NCI-H524 (cell line): Measurements from ENCODE around the gene BAG5.
A peak's percentile ranks its signal among the peaks of the same experiment; 100 is the strongest.

Experiments used
- DNase-seq, 2 experiments: peaks; one replicate each; lab custom pipeline; 2025; lab: John Stamatoyannopoulos, UW

Gene BAG5

GRCh38 chr14:103546652-103547454, 15.6 kb downstream of the BAG5 start:
- DNase-seq: peak; percentile 67 to 81

- no peak for DNase-seq
Observed at GRCh38 chr14:103545915-103546651, 16.4 kb downstream of the BAG5 start.

GRCh38 chr14:103545219-103545914, 17.1 kb downstream of the BAG5 start:
- DNase-seq: no peak

GRCh38 chr14:103544388-103545218, 17.9 kb downstream of the BAG5 start:
- DNase-seq: no peak

GRCh38 chr14:103543721-103544387, 18.6 kb downstream of the BAG5 start:
- DNase-seq: no peak

GRCh38 chr14:103543140-103543539, 19.3 kb downstream of the BAG5 start:
- no peak for DNase-seq

DNA sequence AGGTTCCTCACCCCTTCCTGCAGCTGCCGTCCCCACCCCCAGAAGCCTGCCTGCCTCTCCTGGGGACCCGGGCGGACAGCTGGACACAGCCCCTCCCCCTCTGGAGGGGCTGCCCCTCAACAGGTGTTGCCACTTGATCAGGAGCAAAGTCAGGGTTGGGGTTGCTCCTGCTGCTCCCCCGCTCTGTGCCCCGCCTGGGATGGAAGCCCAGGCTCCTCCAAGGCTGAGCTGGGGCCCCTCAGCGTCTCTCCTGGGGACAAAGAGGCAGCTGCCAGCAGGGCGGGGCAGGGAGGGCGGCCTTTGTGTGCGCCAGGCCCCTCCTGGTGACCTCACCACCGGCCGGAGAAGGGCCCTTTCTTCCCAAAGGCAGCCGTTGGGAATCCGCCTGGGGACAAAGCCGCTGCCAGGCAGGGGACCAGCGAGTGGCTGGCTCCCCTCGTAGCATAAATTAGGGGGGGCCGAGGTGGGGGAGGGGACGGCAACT, 19.8 kb downstream of the BAG5 start:
- DNase-seq: peak; percentile 46 to 77

GRCh38 chr14:103541709-103542604, 20.5 kb downstream of the BAG5 start:
- no peak for DNase-seq

DNA sequence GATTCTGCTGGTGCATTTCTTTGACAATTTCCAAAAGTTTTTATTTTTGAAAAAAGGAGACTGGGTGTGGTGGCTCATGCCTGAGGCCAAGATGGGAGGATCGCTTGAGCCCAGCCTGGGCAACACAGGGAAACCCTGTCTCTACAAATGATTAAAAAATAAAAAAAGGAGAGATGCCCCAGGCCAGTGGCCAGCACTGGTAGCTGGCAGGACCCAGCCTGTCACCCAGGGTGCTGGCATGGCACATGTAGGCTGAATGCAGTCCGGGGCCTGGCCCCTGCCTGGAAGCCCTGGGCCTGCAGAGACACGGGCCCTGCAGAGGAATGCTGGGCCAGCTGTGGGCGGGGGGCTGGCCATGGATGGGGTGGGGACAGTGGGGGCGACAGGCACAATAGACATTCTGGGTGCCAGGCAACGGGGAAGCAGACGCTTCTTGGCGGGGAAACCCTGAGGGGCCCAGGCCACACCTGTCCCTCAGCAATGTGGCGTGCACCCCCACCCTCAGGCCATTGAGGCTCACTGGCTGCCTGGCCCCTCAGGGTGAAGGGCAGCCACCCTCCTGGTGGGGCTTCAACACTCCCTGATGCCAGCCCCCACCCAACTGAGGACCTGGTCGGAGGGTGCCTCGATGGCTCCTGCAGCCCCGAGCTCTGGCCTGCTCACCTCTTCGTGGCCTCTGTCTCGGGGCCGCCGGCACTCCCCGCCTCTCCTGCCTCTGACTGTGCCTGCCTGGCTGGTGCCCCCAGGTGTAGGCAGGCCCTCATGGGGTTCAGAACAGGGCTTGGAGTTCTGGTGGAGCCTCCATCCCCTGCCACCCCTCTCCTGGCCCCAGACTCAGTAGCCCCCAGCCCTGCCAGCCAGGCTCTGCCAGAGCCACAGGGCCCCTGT, 21.4 kb downstream of the BAG5 start:
- DNase-seq: no peak

DNA sequence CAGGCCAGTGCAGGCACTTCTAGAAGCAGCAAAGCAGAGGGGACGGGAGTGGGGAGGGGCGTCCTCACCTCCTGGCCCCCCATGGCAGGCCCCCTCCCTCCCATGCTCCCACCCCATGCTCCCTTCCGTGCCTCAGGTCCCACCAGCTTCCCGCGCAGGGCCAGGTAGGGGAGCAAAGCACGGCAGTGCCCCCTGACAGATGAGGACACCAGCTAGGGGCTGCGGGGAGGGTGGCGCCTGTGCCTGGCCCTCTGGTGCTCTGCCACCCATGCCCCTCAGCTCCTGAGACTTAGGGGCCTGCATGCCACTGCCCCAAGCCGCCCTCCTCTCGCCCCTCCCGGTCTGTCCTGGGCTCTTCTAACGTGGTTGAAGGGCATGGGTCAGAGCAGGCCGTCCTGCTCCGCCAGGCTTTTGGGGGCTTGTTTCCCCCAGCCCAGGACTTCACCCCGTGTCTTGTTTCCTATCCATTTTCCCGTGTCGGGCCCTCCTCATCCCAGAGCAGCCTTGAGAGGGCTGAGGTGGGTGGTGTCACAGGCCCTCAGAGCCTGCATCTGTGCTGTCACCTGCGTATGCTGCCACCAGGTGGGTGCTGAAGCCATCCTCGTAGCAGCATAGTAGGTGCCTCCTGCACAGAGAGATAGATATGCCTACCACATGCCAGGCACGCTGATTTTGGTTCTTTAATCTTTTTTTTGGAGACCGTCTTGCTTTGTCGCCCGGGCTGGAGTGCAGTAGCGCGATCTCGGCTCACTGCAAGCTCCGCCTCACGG, 23.2 kb downstream of the BAG5 start:
- DNase-seq: peak in 1 of 2 experiments; percentile 47

GRCh38 chr14:103538291-103539055, 24.0 kb downstream of the BAG5 start:
- peak; percentile 41 to 72 for DNase-seq

GRCh38 chr14:103537175-103537990, 25.1 kb downstream of the BAG5 start:
- DNase-seq: no peak

- DNase-seq: no peak
Observed at GRCh38 chr14:103536693-103537092, 25.8 kb downstream of the BAG5 start.

- DNase-seq: no peak
Observed at GRCh38 chr14:103535891-103536565, 26.4 kb downstream of the BAG5 start.

- DNase-seq: no peak
Observed at GRCh38 chr14:103535081-103535890, 27.2 kb downstream of the BAG5 start.
